Posterior cingulate gyrus (tissue), 11 donors: Measurements from ENCODE around the gene CDS1.
"Not testable (repeated sequence)": the region's sequence is repeated elsewhere in the genome, so short reads cannot be mapped to it uniquely, and the experiment has no call there.

Experiments
- DNase-seq, 10 donors: peaks; one replicate each; pipeline versions ENCODE4 v3.0.0 to v3.0.0-alpha.2; 2020 to 2021; ENCODE audit warnings: mixed read lengths in 3 of 10
- intact Hi-C: fragments of 100-400 bp; cut with DNase I; formaldehyde crosslinking; loops from one replicate; pipeline ENCODE4 v1.15.1; 2023

The CDS1 gene

DNA sequence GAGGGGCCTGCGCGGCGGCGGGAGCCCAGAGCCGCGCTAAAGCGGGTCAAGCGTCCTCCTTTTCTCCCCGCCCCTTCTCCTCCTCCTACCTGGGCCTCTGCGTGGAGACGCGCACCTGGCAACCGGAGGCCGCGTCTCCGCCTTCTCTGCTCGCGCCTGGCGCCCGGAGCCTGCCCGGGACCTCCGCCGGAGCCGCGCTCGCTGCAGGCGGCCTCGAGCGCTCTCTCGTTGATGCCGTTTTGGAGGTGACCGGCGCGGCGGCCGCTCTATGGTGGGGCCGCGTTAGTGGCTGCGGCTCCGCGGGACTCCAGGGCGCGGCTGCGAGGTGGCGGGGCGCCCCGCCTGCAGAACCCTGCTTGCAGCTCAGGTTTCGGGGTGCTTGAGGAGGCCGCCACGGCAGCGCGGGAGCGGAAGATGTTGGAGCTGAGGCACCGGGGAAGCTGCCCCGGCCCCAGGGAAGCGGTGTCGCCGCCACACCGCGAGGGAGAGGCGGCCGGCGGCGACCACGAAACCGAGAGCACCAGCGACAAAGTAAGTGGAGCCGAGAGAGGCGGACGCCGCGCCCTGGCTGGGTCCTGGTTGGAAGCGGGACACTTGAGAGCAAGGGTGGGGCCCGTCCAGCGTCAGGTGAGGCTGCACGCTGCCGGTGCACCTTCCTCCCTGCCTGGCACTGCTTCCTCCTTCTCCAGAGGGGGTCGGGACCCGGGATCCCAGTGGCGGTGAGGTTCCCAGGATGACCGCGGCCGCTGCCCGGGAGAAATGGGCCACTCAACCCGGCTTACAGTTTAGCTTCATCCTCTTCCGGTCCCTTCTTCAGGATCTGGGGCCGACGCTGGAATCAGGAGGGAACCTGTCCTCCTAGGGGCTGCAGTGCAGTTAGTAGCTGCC, at the start of gene CDS1:
CDS1 (plus strand) TSS at position 140 of the 888 bp plus-strand sequence; CDS start at position 415, 275 bp downstream.
- peak; percentile 16 to 89 (median 30) for DNase-seq
- intact Hi-C loops: loop anchor here (10.0 kb wide), 2 partner anchors 102 to 142 kb away; no protein-coding TSS in a partner anchor

GRCh38 chr4:84535901-84536300, 47.0 kb upstream of the CDS1 start:
- intact Hi-C loops: no loop called here

DNA sequence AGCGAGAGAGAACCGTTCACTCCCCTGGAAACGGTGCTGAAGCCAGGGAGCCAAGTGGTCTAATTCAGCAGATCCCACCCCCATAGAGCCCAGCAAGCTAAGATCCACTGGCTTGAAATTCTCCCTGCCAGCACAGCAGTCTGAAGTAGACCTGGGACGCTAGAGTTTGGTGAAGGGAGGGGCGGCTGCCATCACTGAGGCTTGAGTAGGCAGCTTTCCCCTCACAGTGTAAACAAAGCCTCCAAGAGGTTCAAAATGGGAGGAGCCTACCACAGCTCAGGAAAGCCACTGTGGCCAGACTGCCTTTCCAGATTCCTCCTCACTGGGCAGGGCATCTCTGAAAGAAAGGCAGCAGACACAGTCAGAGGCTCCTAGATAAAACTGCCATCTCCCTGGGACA, 37.8 kb upstream of the CDS1 start:
- intact Hi-C loops: no loop called here
- no peak for DNase-seq

More at GRCh38 chr4:84535901-84536300, 47.0 kb upstream of the CDS1 start:
- no peak for DNase-seq

DNA sequence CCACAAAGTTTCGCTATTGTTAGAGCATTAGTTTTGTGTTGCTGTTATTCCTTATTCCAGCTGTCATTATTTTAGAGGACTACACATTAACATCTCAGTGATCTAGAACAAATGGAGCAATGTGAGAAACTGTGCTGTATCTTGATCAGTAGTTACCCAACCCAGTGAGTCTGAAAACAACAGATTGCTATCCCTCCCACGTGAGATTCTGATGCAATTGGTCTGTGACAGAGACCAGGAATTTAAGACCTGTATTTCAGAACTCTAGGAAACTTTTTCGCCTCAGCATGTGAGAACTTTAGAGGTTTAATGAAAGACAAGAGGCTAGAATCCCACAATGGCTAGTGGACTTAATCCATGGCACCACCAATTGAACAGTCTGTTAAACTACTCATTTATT, 35.7 kb upstream of the CDS1 start:
- no peak for DNase-seq
- intact Hi-C loops: no loop called here

- DNase-seq, intact Hi-C loops: not testable (repeated sequence)
These were observed 33.7 kb upstream of the CDS1 start for GRCh38 chr4:84549191-84549590.

DNA sequence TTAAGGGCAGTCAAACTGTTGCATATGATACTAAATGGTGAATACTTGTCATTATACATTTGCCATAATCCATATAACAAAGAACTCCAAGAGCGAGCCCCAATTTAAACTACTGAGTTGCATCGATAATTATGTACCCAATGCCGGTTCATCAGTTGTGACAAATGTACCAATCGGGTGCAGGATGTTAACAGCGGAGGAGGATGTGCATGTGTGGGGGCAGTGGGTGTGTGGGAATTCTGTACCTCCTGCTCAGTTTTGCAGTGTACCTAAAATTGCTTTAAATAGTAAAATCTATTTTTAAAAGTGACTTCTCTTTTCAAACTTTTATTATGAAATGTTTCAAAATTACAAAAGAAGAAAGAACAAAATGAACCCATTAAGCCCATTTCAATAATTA, 20.8 kb upstream of the CDS1 start:
- no peak for DNase-seq
- intact Hi-C loops: no loop called here

DNA sequence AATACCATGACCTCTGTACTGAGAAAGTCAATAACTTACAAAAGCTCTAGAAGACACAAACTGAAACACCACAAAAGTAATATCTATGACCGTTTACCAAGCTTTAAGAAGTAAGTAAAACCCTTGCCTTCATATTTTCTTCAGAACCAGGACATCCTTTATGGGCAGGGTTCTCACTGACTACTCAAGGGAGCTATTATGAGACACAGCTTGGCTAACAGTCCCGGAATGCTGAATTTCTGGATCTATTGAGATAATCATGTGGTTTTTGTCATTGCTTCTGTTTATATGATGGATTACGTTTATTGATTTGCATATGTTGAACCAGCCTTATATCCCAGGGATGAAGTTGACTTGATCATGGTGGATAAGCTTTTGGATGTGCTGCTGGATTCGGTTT, 19.9 kb upstream of the CDS1 start:
- no peak for DNase-seq
- intact Hi-C loops: no loop called here

- DNase-seq: no peak
- intact Hi-C loops: no loop called here
These were observed 17.0 kb upstream of the CDS1 start for GRCh38 chr4:84565951-84566350.

- no peak for DNase-seq
- intact Hi-C loops: no loop called here
These were observed 14.4 kb upstream of the CDS1 start for GRCh38 chr4:84568496-84568895.

GRCh38 chr4:84569009-84569408, 13.9 kb upstream of the CDS1 start:
- intact Hi-C loops: no loop called here
- DNase-seq: no peak

GRCh38 chr4:84573385-84574068, 9.4 kb upstream of the CDS1 start:
- DNase-seq: no peak
- intact Hi-C loops: no loop called here

DNA sequence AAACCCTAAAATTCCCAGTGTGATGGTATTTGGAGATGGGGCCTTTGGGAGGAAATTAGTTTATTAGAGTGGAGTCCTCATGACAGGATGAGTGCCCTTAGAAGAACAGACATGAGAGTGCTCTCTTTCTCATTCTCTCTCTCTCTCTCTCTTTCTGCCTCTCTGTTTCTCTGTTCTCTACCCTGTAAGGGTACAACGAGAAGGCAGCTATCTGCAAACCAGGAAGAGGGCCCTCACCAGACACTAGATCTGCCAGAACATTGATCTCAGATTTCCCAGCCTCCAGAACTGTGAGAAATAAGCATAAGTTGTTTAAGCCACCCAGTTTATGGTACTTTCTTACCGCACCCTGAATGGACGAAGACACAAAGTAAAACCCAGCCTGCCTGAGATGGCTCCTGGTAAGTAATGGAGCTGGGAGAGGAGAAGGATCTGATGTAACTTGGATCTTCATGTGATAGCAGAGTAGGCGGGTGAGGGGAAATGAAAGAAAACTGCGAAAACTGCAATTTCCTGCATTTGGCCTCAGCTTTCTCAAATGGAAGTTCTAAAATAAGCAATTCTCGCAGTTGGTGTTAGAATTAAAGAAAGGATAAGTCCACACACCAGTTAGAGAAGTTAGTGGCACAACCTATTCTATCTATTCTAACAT, 8.7 kb upstream of the CDS1 start:
- DNase-seq: no peak
- intact Hi-C loops: no loop called here

DNA sequence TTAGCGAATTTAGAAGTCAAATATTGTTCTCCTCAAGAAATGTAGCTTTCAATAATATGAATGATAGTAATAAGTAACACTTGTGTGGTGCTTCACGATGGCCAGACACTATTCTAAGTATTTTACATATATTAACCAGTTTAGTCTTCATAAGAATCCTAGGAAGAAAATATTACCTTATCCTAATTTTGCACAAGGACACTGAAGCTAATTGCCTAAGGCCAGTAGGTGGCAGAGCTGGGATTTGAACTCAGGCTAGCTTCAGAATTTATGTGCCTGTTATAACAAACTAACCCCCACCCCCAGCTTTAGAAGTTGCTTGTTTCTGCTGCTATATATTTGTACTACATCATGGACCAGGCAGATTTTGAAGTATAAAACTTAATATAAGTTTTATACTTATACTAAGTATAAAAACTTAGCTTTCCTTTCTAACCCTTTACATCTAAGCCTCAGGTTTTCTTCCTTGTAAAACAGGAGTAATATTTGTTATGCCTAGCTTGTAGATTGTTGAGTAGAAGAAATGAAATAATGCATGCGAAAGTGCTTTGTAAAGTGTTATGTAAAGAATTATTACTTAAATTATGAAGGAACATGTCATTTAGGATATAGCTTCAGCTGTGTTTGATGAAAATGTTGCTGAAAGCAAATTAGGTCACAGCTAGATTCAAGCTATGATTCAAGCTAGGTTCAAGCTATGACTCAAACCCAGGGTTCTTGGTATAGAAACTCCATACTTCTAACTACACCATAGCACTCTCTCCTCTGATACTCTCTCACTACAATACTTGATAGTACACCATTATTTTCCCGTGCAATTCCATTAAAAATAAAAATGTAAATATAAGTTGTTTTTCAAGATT, 4.2 kb upstream of the CDS1 start:
- intact Hi-C loops: loop anchor here (5.0 kb wide), 1 partner anchor 389 kb away; the partner anchor contains the start of gene WDFY3

DNA sequence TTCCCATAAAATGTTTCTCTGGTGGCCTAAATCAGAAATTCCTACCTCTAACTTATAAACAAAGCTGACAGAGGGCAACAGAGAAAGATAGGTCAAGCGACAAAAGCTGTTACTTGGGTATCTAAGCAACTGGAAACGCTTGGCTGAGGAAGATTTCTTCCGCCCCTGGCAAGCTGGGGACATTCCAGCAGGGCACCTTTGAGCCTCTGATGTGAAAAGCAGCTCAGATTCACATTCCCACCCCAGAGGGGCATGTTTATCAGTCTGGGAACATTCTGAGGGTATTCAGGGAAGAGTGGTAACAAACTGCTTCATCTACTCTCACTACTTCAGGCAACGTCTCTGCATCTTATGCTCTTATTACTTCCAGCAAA, 3.5 kb upstream of the CDS1 start:
- DNase-seq: no peak
- intact Hi-C loops: loop anchor here (5.0 kb wide), 1 partner anchor 388 kb away; the partner anchor contains the start of gene WDFY3

More for the DNA sequence above, 4.2 kb upstream of the CDS1 start:
- DNase-seq: peak in 3 of 10 donors; percentile 16 to 29 (median 25)

DNA sequence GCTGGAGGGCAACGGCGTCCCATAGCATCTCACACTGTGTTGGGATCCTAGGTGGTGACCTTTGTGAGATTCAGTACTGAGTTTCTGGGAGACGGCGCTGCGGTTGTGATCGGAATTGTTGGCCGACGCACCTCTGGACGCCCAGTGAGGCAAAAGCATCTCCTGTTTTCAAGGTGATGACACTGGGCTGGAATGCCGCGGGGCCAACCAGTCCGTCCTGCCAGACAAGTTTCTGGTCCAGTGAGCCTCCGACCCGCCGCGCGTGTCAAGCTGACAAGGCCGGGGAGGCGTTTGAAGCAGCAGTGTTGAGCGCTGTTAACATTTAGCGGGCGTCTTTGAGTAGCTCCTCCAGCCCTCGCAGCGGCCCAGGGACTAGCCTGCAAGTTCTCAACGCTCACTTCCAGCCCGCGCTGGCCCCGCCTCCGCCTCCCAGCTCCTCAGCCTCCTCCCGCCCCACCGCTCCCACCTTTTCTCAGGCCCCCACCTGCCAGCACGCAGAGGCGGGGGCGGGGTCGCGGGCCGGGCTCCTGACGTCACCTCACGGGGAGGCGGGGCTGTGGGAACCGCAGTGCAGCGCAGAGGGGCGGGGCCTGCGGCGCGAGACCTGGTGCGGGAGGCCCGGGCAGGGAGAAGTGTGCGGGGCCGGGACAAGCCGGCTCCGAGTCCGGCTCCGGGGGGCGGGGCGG, 482 bp upstream of the CDS1 start:
- intact Hi-C loops: loop anchor here (10.0 kb wide), 2 partner anchors 102 to 142 kb away; no protein-coding TSS in a partner anchor
- peak; percentile 83 to 99 (median 90) for DNase-seq

DNA sequence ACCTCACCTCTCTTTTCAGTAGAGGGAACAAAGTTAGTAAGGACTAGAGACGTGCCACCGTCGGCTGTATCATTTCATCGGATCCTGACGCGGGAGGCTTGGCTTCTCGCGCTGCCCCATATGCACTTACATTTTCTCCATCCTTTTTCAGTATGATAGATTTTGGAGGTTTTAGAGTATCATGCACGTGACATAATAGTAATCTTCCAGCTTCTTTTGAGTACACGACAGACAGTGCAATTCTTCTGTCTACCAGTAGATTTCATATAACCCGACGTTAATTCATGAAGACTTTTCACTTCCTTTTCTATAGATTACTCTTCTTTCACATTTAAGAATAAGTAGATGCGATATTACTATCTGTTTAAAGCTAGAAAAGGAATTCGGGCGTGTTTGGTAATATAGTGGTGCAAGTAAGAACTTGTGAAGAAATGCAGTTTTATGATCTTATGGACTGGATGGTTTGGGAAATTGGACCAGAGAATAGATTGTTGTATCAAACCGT, 1.0 kb downstream of the CDS1 start:
- DNase-seq: peak in 1 of 10 donors; percentile 64
- intact Hi-C loops: loop anchor here (10.0 kb wide), 2 partner anchors 101 to 141 kb away; no protein-coding TSS in a partner anchor

GRCh38 chr4:84585251-84585650, 2.3 kb downstream of the CDS1 start:
- intact Hi-C loops: loop anchor here (10.0 kb wide), 2 partner anchors 100 to 140 kb away; no protein-coding TSS in a partner anchor
- no peak for DNase-seq

DNA sequence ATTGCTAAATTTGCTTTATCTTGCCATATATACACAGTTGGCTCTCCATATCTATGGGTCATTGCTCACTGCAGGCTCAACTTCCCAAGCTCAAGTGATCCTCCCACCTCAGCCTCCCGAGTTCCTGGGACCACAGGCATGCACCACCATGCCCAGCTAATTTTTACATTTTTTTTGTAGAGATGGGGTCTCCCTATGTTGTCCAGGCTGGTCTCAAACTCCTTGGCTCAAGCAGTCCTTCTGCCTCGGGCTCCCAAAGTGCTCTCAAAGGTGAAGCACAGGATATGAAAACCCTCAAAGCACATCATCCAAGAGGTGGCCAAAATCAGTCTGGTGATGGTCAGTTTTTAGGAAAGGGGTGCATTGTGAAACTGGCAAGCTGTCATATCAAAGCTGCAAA, 11.8 kb downstream of the CDS1 start:
- DNase-seq: no peak
- intact Hi-C loops: no loop called here

DNA sequence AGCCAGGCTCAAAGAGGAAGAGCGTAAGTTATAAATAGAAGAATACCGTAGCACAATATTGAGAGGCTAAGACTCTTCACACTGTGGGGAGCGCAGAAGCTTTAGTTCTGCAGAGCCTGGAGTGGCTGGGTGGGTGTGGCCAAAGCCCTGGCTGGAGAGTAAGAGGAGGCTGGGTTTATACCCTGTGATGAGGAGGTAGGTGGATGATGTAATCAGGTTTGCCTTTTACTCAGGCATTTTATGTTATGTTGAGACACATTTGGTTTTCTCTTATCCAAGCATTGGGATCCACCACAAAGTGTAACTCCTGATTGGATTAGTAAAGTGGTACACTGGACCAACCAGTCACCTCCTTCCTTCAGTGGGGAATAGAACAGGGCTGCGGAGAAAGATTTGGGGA, 13.9 kb downstream of the CDS1 start:
- intact Hi-C loops: no loop called here
- no peak for DNase-seq
